Limb (tissue), 2 donors: Measurements from ENCODE around the gene SLC38A9.
A peak's percentile ranks its signal among the peaks of the same experiment; 100 is the strongest.

ENCODE experiments used
- DNase-seq, 2 donors: peaks; one replicate each; pipeline ENCODE4 v3.0.0-alpha.2; 2016; ENCODE audit errors: extremely low spot score in 2 of 2

Gene SLC38A9

DNA sequence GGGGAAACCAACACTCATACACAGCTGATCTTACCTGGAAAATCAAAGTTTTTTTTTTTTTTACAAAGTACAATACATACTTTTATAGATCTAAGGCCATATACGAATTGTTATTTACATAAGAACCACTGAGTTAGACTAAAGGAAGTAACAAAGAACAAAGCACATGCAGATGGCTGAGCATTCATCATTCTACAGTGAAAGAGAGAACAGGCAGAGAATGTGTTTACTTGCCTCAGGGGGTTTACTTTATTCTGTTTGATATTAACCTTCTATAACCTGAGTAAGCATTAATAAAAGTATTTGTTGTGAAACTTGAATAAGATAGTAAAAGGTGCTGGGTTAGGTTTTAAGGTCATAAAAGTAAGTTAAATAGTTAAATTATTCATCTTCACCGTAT lies 54.7 kb downstream of the SLC38A9 start:
- no peak for DNase-seq

DNA sequence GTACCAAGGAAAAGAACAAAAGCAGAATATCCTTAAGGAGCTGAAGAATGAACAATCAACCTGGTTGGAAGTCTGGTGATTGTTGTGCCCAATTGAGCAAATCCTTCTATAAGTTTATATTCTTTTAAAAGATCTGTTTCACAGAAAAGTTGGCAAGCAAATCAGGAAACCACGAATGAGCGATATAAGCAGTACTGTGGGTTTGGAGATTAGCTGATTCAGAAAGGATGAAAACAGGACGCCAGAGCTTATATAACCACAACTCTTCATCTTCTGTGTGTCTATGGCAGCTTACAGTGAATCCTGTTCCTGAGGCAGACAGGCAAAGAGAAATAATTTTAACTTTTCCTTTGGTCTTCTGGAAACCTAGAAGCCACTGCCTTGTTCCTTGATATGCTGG lies 61.7 kb downstream of the SLC38A9 start:
- no peak for DNase-seq

DNA sequence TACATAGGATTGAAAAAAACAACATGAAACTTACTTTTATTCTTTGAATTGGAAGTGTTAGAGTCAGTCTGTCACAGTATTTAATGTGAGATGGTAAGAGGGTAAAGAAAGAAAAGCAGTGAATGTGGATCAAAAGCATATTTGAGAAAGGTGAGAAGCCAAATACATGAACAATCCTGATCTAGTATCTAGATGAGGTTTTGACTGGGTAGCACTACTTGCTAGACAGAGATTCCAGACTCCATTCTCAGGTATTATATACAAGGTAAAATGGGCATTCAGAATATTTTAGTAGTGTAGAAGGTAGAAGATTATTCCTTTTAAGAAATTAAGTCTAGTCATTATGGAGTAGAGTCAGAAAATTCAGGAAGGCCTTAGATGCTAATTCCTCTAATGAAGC lies 62.2 kb downstream of the SLC38A9 start:
- DNase-seq, result no peak

DNA sequence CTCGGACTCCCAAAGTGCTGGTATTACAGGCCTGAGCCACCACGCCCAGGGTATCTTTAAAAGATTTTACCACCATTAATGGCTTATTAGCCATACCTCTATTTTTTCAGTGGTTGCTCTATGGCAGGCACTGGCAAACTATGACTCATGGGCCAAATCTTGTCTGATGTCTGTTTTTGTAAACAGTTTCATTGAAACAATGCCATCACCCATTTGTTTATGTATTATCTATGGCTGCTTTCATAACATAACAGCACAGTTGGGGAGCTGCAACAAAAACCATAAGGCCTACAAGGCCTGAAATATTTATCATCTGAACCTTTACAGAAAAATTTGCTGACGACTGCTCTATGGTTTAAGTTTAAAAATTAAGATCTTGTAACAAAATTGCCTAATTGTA lies 66.8 kb downstream of the SLC38A9 start:
- no peak for DNase-seq

DNA sequence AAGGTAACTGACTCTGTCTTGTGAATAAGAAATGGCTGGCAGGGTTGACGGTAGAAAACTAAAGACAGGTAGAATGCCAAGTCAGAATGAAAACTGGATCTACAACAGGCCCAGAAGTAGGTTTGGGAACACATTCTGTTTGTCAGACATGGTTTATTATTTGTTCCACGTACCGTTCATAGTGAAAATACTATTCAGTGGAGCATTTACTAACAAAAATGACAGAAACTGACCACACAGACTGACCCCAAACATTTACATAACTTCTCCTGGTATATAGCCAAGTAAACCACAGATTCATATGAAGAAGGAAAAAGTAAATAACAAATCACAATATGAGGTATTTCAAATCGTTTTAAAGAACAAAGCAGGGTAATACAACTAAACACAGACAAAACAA lies 73.7 kb downstream of the SLC38A9 start:
- no peak for DNase-seq

DNA sequence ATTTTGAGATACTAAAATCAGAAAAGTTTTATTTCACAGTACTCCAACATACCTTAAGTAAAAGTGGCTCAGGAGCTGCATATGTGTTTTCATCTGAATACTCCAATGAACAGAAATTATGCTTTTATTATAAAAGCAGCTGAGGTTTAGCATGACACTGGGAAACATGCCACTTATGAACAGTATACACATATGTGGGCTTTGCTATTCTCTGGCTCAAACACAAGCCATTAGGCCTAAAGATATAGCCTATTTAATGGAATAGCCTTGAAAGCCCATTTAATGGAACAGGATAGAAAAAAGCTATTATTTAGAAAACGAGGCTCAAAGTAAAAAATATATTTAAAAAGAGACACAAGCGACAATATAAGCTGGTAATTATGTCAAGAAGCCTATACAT lies 74.1 kb downstream of the SLC38A9 start:
- DNase-seq, result peak in 1 of 2 donors; percentile 49

DNA sequence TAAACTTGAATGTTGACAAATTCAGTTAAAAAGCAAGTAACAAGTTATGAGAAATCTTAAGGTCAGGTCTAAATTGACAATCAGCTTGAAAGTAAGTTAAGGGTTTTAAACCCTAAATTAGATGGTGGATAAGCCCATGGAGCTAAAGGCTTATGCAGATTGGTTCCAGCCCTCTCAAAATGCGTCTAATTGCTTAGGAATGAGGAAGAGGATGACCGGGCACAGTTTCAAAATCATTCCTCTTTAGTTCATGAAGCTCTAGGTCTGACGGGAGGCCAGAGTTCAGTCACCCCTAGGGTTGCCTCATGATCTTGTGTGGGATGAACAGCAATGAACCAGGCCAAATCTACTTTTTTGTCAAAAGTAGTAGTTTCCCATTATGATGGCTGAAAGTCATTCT lies 75.4 kb downstream of the SLC38A9 start:
- peak in 1 of 2 donors; percentile 55 for DNase-seq

DNA sequence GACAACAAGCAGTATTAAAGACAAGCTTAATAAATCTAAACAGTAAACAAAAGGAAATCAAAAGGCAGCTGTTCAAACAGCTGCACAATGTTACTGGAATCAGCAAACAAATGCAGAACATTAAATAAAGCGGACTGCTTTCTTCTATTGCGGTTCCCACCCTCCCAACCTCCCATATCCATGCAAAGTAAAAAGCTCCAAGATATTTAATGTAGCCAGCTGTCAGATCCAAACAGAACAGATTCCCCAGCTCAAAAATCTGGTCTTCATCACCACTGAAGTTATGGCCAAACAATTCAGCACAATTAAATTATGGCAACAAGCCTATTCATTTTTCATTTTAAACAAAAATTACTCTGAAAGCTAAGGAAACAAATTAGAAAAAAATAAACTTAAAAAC lies 75.9 kb downstream of the SLC38A9 start:
- DNase-seq, result peak in 1 of 2 donors; percentile 79

DNA sequence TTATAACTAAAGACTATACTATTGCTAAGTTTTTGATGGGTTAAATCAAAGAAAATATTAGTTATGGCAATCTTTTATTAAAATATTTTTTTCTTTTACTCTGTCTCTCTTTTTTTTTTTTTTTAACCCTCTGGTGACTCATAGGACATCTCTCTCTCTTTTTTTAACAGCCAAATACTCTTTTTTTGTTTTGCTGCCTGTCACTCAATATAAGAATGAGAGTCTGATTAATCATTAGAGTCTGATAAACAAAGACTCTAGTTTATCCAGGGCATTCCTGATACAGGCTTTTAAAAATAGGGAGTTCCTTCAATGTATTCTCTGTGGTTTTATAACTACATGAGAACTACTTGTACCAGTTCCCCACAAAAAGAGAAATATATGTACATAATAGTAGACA lies 77.3 kb downstream of the SLC38A9 start:
- DNase-seq, result no peak

DNA sequence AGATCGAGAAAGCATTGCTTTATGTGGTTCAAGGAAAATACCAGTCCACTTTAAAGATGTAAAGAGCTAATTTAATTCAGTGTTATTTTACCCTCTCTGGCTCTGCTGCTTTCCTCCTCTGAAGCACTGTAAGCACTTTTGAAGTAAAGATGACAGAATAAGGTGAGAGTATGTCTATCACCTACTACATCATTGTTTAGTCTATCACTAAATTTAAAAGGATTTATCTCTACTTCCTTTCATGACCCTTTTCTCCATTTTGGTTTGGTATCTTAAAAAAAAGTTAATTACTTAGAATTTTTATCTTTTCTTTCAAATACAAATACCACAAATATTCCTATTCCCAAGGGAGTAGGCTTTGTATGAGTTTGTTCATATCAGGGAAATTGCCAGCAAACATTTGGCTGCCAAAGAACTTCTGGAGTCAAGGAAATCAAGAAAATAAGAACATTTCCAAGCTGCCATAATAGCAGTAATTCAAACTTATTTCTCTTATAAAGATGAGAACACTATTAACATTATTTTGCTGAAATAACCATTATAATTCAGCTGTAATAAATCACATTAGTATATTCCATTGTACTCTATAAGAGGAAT lies 77.8 kb downstream of the SLC38A9 start:
- DNase-seq, result peak in 1 of 2 donors; percentile 59

DNA sequence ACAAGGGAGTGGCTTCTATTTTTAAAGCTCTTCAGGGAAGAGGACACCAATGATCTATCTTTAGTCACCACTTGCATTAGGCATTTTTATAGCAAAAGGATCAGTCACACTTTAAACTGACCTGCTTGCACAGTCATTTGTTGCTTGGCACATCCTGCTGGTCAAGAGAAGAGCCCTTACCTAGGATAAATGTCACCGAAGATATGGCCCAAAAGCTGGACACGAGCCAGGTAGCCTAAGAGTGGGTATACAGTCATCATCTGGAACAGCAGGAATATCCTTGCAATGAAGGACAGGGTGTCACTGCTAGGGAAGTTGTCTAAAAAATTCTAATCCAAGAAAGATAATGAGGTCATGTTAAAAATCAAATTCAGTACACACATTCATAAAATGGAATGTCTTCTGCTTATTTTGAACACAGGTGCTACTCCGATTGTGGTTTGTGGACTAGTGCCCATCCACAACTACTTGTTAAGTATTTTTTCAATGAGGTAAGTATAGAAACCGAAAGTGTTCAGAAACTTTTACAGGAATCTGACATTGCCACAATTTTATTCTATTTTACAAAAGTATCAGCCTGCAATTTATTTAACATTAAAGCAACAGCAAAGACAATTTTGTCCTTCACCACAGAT lies 78.4 kb downstream of the SLC38A9 start:
- no peak for DNase-seq

DNA sequence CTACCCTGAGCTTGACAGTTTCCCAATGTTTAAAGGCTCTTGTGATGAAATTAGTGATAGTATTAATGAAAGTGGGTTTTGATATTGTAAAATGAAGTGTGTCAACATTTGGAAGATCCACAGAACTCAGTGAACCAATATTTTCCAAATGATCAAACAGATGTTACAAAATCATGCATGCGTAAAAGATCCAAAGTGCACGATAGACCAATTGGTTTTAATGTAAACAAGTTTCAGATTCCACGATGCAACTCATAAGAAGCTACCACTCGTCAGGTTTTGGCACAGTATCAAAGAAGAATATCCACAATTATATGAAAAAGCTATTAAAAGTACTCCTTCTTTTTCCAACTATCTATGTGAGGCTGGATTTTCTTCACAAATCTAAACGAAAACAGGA lies 82.3 kb downstream of the SLC38A9 start:
- DNase-seq, result no peak

DNA sequence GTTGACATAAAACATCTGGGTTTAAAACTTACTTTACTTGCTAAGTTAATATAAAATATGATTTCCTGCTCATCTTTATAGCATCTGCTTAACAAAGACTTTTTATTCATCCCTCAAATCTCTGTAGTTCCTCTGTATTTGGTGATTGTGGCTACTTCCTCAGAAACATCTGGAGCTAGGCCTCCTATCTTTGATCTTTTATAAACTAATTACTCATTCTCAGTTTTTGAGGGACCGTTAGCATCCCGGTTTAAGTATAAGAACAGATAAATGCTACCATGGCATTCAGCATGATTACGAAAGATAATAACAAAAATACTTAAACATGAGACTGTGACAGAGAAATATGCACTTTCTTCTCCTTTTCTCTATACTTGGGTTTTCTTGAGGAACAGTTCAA lies 85.3 kb downstream of the SLC38A9 start:
- no peak for DNase-seq

DNA sequence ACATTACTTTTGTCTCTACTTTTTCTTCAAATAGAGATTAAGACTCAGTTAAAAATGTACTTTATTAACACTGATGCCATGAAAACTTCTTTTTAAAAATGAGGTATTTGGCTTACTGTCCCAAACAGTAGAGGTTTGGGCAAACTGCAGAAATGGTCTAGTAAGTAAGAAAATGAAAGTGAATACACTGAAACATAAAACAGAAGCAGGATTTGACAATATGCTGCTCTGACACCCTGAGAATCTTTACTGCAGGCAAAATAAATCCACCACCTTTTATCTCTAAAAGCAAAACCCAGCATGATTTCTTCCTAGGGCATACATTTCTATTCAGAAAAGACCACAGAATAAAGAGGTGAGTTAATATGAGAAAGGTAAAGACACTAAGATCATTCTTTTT lies 86.2 kb downstream of the SLC38A9 start:
- no peak for DNase-seq

DNA sequence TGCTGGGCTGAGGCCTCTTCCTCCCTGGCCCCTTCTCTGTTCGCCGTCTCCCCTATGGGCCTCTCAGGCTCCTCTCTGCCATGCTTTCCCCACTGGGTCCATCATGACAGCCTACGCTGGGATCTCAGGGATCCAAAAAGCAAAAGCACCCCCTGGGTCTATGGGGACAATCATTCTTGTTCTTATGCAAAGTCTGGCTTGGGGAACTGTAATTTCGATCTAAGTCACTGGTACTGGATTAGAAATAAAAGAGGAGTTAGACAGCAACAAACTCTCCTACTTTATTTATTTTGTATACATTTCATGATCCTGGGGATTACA lies 86.6 kb downstream of the SLC38A9 start:
- no peak for DNase-seq

DNA sequence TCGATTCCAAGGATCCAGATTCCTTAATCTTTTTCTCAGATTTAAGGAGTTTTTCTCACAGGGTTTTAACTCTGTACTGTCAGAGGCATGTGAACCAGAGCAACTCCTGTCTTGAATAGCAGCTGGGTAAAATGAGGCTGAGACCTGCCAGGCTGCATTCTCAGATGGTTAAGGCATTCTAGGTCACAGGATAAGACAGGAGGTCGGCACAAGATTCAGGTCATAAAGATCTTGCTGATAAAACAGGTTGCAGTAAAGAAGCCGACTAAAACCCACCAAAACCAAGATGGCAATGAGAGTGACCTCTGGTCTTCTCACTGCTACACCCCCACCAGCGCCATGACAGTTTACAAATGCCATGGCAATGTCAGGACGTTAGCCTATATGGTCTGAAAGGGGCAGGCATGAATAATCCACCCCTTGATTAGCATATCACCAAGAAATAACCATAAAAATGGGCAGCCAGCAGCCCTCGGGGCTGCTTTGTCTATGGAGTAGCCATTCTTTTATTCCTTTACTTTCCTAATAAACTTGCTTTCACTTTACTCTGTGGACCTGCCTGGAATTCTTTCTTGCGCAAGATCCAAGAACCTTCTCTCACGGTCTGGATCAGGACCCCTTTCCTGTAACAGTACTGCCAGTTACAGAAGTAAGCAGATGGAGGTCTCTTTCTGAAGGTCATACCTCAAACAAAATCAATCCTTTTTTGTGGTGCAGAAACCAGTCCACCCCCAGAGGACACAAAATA lies 87.1 kb downstream of the SLC38A9 start:
- DNase-seq, result no peak

DNA sequence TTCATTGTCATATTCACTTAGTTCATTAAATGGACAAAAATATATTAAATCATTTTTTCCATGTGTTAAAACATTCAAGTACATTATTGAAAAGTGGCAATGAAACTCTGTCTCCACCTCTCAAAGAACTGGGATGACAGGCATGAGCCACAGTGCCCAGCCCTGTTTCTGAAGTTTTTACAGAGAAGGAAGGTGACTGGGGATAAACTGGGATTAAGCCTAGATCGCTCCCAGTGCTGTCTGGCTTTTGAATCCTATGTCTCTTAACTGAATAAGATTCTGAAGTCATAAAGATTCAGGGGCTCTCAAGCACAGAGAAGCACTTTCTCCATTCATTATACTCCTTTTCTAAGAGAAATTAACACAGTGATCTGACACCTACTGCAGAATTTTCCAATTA lies 88.3 kb downstream of the SLC38A9 start:
- no peak for DNase-seq

DNA sequence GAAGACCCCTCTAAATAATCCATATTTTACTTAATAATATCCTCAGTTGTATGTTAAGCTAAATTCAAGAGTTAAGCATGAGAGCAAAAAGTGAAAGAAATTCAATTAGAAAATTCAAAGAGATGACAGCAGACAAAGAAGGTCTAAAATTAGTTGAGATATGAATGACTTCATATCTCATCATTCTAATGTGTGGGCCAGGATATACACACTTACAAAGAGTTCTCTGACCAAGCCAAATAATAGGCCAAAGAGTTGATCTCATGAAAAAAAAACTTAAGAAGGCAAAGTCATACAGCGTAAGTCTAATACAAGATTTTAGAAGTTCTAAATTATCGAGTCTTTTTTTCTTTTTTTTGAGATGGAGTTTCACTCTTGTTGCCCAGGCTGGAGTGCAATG lies 89.7 kb downstream of the SLC38A9 start:
- DNase-seq, result no peak

DNA sequence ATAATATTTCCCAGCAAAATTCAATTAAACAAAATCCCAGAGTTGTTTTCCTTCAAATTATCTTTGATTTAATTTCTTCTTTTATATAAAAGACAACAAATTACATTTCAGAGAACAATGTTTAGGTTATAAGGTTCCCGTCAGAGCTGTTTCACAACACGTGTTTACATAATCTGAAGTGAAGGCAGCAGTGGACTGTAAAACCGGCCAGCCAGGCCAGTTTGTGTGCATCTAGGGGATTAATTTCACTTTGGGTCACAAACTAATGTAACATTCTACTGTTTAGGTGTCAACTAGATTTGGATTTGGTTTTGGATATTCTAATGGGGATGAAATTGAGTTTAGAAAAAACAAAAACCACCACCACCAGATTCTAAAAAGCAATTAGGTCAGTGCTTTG lies 90.9 kb downstream of the SLC38A9 start:
- DNase-seq, result no peak

DNA sequence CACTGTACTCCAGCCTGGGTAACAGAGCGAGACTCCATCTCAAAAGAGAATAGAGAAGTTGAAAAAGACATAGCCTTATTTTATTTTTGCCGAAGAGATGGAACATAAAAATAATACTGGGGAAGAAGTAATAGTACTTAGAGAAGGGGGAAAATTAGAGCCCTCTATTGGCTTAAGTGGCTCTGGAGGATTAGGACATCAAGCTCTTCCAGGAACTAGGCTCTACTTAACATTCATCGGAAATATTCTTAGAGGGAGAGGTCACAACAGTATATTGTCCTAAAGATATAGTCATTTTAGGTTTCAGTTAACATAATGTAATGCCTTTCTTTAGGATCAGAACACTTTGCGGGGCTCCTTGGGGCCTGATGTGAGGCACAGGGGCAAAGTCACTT lies 91.4 kb downstream of the SLC38A9 start:
- DNase-seq, result no peak

DNA sequence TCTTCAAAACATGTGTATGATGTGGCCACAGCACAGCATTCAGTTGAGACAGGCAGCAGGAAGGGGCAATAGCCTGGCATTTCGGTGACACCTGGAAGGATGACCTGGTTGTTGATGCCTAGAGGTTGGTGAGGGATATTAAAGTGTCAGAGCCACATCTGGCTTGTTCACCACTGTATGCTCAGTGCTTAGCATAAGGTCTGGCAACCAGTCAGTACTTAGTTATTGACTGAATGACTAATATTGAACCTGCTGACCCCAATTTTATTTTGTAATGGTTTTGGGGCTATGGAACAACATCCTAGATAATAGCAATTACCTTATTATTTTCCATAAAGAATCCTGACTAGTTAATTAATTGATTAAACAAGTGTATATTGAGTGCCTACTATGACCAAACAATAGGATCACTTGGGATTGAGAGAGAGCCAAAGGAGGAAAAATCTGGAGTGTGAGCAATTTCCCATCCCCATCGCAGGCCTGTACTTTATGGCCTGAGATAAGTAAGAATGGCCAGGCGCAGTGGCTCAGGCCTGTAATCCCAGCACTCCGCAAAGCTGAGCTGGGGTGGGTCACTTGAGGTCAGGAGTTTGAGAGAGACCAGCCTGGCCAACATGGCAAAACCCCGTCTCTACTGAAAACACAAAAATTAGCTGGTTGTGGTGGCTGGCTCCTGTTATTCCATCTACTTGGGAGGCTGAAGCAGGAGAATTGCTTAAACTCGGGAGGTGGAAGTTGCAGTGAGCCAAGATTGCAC lies 91.9 kb downstream of the SLC38A9 start:
- DNase-seq, result no peak

DNA sequence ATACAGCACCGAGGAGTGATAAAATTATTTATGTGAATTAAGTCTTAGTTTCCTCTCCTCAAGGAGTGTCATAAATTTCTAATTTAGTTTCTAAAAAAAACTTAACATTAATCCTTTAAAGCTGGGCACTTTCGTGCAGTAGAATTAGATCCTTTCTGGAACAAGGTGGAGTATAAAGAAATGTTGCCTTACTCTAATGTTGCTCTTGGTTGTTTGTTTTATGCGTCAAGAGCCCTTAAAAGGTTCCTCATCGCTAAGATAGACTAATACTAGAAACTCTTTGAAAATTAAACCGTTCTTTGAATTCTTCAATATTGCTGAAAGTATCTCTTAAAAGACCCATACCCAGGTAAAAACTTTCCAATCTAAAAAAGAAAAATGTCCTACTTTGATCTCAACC lies 93.8 kb downstream of the SLC38A9 start:
- no peak for DNase-seq
